Fibroblast of skin of right biceps (primary cell): ENCODE measurements around the gene GPHB5.
"Not testable (repeated sequence)": the region's sequence is repeated elsewhere in the genome, so short reads cannot be mapped to it uniquely, and the experiment has no call there.

Source experiments
- DNase-seq: peaks from one replicate; pipeline ENCODE4 v3.0.0-alpha.2; 2013

The GPHB5 gene, protein sequence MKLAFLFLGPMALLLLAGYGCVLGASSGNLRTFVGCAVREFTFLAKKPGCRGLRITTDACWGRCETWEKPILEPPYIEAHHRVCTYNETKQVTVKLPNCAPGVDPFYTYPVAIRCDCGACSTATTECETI

DNA sequence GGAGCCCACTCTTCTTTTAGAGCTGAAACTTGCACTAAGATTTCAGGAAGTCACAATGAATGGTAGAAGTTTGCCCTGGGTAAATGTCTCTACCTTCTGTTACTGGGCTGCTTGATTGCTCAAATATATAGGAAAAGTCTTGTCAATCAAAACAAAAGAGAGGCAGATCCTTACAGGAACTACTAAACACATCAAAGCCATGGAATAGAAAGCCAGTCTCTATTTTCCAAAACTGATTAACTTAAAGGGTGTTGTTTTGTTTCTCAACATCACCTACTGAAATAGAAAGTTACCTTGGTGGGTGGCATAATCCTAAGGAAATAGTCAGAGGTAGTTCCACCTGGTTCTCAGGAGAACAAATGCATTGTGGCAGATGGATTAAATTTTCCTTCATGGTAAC lies at the start of gene GPHB5:
TSS of gene GPHB5 (minus strand) at position 101 of the 400 bp plus-strand sequence. CDS start 1,086 bp downstream, outside the sequence.
- no peak for DNase-seq

DNA sequence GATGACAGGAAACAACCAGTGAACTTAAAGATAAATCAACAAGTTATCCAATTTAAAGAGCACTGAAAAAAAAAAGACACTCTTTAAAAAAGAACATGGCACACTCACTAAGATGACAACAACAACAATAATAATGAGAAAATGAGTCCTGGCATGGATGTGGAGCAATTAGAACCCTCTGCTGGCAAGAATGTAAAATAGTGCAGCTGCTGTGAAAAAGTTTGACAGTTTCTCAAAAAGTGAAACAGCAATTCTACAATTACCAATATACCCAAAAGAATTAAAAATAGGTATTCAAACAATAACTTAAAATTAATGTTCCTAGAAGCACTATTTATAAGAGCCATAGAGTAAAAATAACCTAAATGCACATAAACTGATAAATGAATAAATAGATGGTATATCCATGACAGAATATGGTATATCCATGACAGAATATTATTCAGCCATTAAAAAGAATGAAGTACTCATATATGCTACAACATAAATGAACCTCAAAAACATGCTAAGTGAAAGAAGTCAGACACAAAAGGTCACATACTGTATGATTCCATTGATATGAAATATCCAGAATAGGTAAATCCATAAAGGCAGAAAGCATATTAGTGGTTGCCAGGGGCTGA lies 49.1 kb upstream of the GPHB5 start:
- no peak for DNase-seq

DNA sequence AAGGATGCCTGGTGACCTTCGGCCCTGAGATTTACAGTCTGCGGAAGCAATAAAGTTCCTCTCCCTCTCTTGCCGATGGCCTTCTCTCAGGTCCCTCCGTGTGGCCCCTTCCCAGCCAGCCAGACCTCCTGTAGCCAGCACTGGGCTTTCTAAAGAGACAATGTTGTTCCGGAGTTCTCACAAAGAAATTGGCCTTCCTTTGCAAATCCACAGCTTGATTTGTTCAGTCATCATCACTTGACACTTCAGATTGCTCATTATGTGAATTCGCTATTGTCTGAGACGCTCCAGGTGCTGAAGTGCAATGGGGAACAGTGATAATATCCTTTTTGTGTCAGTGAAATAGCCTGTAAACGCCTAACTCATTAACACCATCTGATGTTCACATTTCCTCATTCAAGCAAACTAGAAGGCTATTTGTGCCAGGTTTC lies 43.7 kb upstream of the GPHB5 start:
- no peak for DNase-seq

DNA sequence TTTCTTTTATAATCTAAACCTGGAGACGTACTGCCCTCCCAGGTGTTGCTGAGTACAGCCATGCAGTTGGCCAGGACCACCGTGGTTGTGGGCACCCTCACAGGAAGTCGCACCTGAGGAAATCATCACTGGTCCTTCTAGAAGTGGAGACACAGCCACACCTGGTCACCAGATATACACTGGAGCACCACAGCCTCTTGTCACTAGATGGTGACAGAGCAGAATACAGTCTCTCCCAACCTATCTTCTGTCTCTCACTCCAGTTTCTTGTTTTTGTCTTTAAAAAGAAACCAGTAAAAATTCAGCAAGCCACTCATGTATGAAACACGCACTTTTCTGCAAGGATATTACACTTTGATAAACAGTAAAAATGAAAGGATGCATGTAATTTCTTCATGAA lies 43.1 kb upstream of the GPHB5 start:
- no peak for DNase-seq

DNA sequence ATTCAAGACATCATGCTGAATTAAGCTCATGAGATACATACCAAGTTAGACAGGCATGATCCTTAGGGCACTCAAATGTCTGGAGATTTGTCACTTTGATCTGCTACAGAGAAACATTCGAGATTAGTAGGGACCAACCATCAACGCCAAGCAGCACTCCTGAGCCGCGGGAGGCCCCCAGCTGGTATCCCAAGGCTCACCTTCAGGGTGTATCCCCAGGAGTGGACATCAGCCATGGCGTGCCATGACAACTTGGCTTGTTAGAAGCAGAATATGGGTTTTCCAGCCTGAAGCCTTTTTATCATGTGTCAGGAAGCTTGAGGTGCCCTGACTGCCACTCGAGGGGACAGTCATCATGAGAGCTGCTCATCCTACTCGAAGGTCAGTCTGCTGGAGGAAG lies 39.1 kb upstream of the GPHB5 start:
- no peak for DNase-seq

DNA sequence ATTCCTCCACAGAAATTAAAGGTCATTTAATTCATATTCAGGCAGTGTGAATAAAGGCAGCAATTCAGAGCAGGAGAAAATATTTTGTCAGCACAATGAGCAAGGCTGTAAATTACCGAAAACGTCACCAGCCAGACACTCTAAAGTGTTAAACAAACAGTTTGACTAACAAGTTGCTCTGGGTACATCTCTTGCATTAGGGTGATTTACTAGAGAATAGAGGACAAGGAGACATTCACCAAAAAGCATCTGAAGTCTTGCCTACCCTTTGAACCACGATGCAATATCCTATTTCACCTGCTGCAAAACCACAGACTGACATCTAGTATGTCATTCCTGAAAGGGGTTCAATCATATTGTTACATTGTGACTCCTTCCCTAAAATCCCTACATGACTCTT lies 27.1 kb upstream of the GPHB5 start:
- DNase-seq, result no peak

DNA sequence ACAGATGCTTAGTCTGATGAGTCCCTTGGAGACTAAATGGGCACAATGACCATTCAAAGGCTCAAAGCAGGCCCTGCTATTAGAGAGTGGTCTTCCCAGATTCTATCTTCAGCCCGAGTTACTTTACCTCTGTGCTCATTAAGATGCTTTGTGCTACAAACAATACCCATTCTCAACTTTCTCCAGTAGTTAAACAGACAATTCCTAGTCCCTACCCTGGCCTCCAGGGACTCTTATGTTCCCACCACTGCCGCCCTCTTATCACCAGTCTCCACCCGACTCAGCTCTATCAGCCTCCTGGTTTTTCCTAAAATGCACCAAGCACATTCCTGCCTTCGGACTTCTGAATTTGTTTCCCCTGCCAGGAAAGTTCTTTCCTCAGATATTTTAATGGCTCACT lies 25.6 kb upstream of the GPHB5 start:
- no peak for DNase-seq

DNA sequence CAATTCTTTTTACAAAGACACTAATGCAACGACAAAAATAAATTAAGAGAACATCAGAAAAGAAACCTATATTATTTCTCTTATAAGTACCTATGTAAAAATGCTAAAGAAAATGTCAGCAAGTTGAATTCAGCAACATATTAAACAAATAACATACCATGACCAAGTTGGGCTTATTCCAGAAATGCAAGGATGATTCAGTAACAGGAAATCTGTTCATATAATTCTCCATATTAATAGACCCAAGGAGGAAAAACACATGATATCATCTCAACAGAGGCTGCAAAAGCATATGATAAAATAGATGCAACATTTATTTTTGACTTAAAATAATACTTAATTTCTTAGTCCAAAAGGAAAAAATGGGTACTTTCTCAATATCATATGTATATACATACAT lies 25.1 kb upstream of the GPHB5 start:
- peak; percentile 74 for DNase-seq

DNA sequence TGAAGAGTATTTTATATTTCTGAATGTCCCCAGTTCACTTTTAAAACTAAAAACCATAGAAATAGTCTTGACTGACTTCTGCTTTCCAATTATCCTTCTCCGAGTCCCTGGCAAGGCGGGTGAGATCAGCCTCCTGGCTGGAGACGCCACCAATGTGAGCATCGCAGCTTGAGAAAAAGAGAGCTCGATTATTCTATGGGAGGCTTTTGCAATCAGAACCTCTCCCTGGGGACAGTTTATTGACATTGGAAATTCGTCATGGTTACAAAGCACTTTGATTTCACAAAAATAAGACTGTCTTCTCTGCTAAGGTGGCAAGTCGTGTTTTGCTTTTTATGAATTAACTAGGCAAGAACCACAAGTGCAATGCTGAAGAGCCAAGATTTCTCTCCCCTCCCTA lies 23.6 kb upstream of the GPHB5 start:
- DNase-seq, result peak; percentile 9

DNA sequence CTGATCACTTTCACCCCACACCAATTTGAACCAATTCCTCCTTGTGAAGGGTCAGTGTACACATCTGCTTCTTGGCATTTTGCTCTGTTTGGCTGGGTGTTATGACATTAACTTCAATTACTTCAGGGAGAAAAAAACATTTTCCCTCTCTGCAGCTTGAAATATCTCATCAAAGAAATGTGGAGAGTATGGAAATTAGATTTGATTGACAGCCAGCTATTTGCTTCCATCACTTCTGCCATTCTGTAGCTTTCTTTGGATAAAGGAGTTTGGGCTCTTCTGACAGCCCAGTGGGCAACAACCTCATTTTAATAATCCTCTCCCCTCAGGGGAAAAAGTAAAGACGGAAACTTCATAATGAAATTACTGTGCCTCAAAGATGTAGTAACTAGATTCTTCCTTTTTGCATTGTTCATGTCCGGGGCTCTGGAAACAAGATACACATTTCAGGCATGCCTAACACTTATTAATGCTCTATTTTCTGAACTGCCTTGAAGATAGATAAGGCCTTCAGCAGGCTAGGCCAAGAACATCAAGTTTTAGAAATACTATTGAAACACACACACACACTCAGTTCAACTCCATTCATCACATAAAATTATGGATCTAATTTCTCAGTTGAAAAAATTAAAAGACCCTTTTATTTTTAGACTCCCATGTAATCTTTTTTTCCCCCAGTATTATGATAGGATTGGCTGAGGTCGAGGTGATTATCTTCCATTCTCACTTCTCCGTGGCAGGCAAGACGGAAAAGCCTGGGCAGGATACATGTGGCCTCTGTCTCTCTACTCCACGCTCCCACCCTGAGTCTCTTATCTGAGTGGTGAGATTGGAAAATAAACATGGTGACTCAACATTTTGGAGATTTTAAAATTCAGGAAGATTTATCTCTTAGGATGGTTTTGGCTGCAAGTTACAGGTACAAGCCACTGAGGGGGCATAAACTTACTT lies 10.3 kb upstream of the GPHB5 start:
- no peak for DNase-seq

DNA sequence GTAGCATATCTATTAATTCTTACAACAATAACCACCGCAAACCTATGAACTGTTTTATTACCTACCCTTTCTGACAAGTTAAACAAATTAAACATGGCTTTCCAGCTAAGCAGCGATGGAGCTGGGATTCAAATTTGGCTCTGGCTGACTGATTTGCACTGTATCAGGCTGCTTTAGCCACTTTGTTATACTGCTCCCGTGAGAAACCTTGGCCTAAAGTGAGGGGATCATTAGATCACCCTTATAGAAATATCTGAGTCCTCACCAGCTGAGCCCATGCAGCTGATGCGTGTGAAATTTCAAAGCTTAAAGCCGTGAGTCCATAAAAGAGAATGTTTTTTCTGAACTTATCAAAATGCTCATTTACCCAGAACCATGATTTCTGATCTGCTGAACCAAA lies 8.1 kb upstream of the GPHB5 start:
- no peak for DNase-seq

DNA sequence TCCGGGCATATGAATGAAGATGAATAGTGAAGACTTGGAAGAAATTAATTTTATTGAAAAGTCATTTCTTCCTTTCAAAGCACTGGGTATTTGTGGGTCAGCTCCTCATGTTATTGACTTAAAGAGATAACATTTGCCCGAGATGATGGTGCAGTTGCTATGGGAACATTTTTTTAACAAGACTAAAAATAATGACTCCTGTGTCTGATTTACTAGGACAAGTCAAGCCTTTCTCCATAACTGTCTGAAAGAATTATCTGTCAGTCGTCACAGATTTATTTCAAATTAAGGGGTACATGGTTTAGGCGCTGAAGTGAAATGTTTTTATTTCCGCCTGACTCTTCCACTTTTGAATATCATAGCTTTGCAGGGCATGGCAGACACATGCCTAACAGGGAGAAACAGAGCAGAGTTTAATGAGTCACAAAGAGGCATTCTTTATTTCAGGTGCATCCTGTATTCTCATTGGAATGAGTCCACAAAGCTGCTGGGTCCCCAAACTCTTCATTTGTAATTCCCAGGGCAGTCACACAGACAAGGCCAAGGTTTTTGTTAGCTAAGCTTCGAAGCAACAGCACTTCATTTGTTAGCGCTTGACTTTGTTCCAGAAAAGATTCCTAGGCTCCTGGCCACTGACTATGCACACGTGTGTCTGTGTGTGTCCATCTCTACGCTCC lies 4.3 kb upstream of the GPHB5 start:
- no peak for DNase-seq

DNA sequence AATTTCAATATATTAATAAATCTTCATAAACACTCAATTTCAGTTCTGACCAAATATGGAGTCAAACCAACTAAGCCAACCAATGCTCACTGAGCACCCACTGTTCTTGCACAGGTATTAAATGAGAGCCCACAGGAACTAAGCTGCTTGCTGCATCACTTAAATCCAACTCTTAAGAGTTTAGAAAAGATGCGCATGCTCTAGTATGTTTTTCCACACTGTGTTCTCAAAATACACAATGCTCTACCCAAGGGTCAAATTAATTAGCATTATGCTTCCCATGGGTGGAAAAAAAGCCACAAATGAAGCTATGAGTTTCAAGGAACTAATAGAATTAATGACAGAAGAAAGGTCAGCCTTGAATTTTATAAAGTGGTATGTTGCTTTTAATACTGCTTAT lies 3.7 kb upstream of the GPHB5 start:
- no peak for DNase-seq

DNA sequence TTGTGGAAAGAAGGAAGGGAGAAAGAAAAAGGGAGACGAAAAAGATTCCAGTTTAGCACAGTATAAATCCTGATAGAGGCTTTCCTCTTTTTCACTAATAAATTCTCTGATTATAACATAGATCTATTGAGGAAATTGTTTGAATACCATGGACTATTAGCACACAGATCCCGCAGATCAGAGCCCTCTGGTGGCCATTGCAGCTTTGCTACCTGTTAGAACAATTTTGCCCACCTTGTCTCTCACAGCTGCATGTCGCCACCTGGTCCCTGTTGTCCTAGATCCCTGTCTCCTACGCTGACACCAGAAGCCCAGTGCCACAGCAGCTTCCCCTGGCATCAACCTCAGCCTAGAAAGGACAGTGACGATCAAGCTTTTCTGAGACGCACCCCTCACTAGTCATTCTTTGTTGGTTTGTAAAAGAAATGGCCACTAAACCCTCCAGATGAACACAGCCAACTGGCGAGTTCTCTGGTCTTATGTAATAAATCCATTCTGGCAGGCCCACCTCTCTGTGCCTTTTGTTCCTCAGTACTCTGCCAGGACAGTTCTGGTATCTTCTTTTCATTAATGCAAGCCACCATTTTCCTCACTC lies 9.9 kb downstream of the GPHB5 start:
- no peak for DNase-seq

DNA sequence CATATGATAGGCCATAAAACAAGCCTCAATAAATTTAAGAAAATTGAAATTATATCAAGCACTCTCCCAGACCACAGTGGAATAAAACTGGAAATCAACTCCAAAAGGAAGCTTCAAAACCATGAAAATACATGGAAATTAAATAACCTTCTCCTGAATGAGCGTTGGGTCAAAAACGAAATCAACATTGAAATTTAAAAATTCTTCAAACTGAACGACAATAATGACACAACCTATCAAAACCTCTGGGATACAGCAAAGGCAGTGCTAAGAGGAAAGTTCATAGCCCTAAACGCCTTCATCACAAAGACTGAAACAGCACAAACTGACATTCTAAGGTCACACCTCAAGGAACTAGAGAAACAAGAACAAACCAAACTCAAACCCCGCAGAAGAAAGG lies 14.3 kb downstream of the GPHB5 start:
- DNase-seq, result not testable (repeated sequence)

DNA sequence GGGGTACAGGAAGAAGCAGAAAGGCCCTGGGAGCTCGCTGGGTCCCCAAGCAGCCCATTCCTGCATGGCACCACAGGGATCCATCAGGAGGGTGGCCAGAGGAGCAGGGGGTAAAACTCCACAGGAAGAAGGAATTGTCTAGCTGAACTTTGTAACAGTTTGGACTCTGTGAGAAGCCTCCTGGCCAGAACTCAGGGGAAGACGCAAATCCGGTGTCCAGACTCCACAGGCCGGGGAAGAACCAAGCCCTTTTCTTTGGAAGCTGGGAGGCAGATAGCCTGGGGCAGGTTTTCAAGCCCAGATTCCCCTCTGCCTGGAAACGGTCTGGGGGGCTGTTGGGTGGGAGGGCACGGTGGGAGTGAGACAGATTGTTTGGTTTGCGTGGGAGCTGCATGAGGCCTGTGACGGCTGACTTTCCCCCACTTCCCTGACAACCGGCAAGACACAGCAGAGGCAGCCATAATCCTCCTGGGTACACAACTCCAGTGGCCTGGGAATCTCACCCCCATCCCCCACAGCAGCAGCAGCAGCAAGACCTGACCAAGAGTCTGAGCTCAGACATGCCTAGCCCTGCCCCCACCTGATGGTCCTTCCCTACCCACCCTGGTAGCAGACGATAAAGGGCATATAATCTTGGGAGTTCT lies 16.7 kb downstream of the GPHB5 start:
- DNase-seq, result no peak

DNA sequence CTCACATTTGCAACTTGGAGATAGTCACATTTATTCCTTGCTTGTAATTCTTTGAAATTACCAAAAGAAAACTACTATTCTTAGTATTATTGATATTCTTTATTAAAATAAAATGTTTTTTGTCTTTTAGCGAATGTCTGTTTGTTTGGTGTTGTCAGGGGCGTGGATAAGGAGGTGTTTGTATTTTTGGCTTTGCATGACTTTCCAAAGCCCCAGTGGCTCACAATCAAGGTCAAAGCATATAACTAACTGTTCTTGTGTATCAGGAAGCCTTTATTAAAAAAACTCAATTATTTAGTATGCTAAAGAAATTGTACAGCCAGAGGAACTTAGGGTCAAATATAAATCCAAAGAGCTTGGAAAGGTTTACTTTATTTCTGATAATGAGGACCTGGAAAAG lies 17.9 kb downstream of the GPHB5 start:
- DNase-seq, result no peak

DNA sequence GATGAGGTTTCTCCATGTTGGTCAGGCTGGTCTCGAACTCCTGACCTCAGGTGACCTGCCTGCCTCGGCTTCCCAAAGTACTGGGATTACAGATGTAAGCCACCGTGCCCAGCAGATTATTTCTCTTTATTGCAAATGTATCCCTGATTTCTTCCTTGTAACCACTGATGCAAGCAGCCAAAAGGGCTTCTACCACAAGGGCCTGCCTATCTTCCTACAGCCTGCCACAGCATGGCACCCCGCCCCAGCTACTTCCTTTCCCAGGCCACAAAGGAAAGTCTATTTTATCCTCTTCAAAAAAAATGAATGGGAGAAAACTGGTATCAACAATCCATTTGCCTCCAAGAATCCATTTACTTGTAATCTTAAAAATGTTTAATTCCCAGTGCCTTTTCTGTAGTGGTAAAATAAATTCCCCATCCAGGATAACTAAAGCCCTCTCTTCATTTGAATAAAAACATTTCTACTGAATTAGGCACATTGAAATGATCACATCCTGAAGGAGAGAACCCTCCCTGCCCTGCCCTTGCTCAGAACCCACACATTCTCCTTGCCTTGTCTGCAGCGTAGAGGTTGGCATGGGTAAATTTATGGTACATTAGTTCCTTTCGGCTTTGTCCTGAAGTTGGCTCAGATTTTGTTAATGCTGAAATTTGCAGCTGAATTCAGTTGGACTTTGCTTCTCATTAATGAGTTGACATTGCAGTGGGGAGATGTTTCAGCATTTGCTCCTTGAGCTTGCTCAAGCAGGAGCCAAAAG lies 19.2 kb downstream of the GPHB5 start:
- DNase-seq, result no peak

DNA sequence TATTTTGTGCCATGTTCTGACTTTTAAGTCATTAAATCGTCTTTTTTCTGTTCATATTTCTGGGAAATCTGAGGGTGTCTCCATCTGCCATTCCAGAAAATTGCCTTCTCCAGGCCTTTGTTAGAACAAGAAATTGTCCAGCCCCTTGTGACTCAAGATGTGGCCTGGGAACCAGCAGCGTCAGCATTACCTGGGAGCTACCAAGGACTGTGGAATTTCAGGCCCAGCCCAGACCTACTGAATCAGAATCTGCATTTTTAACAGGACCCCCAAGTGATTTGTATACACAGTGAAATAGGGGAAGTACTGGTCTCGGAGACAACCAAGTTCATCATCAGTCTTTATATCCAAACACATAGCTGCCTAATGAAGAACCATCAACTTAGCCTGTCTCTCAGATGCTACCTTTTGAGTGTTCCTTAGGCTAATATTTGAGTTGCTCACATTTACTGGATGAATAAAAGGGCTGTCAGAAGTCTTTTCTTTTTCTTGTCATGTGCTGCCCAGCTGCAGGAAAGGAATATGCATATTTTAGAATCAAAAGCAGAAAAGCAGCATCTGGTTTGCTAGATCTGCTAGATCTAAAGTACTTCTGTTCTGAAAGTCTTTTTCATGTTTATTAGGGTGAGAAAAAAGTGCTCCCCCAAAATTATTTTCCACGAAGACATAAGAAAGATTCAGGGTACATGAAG lies 21.2 kb downstream of the GPHB5 start:
- DNase-seq, result no peak

DNA sequence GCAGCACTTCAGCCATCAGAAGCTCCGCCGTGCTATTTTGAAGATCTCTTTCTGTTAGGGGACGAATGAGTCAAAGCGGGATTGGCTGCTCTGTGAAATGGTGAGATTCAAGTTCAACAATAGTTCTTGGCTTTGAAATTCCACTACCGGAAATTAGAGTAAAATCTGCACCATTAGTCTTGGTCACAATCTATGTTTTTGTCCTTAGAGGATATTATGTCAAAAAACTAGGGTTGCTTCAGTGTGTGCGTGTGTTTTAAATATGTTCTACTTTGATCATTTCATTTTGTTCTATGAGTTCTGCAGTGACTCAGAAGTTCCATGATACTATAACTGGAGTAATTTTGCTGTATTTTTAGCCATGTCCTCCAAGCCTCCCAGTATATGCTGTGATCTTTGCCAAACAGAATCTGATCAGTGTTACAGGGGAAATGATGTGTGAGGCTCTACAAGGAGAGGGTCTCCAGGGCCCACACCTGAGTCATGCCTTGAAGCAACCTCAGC lies 22.6 kb downstream of the GPHB5 start:
- peak; percentile 68 for DNase-seq

DNA sequence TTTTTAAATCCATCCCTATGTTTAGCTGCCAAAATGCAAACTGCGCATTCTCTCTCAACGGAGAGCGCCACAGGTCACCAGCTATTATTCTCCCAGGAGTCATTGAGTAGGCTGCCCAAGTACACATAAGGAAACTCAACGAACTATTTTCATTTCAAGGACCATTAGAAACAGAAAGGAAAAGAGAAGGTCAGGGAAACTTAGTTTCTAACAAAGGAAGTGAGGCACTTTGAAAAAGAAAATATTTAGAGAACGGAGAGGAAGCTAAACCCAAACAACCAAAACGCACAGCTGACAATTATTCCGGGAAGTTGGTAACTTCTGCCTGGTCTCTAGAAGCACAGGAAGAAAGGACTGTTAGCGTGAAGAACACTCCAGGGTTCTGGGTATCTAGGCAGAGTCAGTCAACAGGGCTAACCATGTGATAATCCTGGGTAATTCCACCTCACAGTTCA lies 23.5 kb downstream of the GPHB5 start:
- DNase-seq, result no peak
